ENCODE data around the gene JPT1.
"Not testable (repeated sequence)": the region's sequence is repeated elsewhere in the genome, so short reads cannot be mapped to it uniquely, and the experiment has no call there.

JPT1 gene

GRCh38 chr17:75174996-75175395, 20.7 kb upstream of the JPT1 start:
- TF ChIP-seq, protein P1, sequence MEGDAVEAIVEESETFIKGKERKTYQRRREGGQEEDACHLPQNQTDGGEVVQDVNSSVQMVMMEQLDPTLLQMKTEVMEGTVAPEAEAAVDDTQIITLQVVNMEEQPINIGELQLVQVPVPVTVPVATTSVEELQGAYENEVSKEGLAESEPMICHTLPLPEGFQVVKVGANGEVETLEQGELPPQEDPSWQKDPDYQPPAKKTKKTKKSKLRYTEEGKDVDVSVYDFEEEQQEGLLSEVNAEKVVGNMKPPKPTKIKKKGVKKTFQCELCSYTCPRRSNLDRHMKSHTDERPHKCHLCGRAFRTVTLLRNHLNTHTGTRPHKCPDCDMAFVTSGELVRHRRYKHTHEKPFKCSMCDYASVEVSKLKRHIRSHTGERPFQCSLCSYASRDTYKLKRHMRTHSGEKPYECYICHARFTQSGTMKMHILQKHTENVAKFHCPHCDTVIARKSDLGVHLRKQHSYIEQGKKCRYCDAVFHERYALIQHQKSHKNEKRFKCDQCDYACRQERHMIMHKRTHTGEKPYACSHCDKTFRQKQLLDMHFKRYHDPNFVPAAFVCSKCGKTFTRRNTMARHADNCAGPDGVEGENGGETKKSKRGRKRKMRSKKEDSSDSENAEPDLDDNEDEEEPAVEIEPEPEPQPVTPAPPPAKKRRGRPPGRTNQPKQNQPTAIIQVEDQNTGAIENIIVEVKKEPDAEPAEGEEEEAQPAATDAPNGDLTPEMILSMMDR (IDR thresholded peaks at IDR 0.05), result no peak
- Histone ChIP-seq H3K4me3 (no peak overlapping the region), H3K27ac (no peak overlapping the region)
- DNase-seq (ENCODE audit: low spot score), result no peak

GRCh38 chr17:75173526-75173925, 19.2 kb upstream of the JPT1 start:
- DNase-seq (ENCODE audit: low spot score), result no peak
- Histone ChIP-seq H3K27ac (no peak overlapping the region), H3K4me3 (no peak overlapping the region)
- TF ChIP-seq, protein P1 (IDR thresholded peaks at IDR 0.05), result no peak

DNA sequence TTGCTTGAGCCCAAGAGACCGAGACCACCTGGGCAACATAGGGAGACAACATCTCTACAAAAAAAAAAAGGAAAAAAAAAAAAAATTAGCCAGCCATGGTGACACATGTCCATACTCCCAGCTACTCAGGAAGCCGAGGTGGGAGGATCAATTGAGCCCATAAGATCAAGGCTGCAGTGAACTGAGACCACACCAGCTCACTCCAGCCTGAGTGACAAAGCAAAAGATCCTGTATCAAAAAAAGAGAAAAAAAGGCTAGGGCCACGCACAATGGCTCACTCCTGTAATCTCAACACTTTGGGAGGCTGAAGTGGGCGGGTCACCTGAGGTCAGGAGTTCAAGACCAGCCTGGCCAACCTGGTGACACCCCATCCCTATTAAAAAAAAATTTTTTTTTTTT, 14.7 kb upstream of the JPT1 start:
- TF ChIP-seq, protein P1 (IDR thresholded peaks at IDR 0.05), result no peak
- no peak for DNase-seq (ENCODE audit: low spot score)
- H3K27ac ChIP-seq, result no peak overlapping the region
- H3K4me3 ChIP-seq, result no peak overlapping the region

GRCh38 chr17:75164606-75165005, 10.3 kb upstream of the JPT1 start:
- not testable (repeated sequence) for H3K4me3 ChIP-seq; DNase-seq (ENCODE audit: low spot score); H3K27ac ChIP-seq

GRCh38 chr17:75163074-75163473, 8.8 kb upstream of the JPT1 start:
- H3K27ac ChIP-seq, result no peak overlapping the region
- H3K4me3 ChIP-seq, result no peak overlapping the region
- TF ChIP-seq, protein P1 (IDR thresholded peaks at IDR 0.05), result no peak
- DNase-seq (ENCODE audit: low spot score), result no peak

DNA sequence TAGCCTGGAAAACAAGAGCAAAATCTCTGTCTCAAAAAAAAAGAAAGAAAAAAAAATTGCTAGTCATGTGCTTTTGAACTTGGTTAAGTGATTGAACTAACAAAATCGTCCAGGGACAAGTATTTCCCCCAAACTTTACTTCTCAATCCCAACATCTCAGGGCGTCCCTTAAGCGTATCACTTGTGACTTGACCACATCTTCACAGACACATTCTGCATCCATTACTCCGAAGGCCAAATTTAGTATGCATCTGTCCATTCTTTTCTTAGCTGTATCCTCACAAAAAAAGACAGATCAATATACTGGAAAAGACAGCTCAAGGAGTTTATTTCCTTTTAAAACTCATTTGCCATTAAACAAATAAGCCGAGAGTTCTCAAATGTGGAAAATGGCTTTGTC, 5.9 kb upstream of the JPT1 start:
- Histone ChIP-seq H3K27ac (no peak overlapping the region), H3K4me3 (no peak overlapping the region)
- TF ChIP-seq, protein P1 (IDR thresholded peaks at IDR 0.05), result no peak
- no peak for DNase-seq (ENCODE audit: low spot score)

DNA sequence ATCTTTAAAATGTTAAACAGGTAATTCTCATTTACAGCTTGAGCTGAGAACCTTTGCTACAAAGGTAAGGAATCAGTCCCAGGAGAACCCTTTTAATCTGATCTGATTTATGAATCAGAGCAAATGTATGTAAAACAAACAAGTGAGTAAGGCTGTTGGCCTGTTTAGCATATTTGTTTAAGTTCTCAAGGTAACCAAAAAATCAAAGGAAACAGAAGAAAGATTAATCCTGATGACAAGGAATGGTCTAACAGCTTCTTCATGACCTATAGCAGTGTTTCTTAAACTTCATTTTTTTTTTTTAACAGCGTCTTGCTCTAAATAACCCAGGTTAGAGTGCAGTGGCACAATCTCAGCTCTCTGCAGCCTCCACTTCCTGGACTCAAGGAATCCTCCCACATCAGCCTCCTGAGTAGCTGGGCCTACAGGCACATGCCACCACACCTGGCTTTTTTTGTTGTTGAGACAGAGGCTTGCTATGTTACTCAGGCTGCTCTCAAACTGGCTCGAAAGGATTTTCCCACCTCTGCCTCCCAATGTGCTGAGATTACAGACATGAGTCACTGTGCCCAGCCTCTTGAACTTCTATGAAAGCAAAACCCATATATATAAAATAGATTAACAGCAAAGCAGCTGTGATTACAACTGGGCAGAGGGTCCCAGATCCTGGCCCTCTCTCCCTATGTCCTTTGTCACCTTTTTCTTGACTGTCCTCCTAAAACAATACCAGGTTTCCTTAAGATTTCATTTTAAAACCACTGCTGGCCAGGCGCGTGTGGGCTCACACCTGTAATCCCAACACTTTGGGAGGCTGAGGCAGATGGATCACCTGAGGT, 5.1 kb upstream of the JPT1 start:
- Histone ChIP-seq H3K27ac (no peak overlapping the region), H3K4me3 (no peak overlapping the region)
- no peak for DNase-seq (ENCODE audit: low spot score)
- TF ChIP-seq, protein P1 (IDR thresholded peaks at IDR 0.05), result no peak

GRCh38 chr17:75158480-75158879, 4.2 kb upstream of the JPT1 start:
- H3K4me3 ChIP-seq; H3K27ac ChIP-seq; DNase-seq (ENCODE audit: low spot score): not testable (repeated sequence)
